ENCODE measurements around the gene MFSD1. TPM values are rescaled to one million over a fixed set of nuclear protein-coding genes. Genes with fewer than 3 reads are reported as not detected.

The MFSD1 gene
- total and polyA plus RNA-seq, 2 of the 13 experiments (the other 11 are each of a cell fraction or from before 2014, with no cell fraction given) = 17.3 to 37.9 TPM

GRCh38 chr3:158875700-158876099 is 73.8 kb downstream of the MFSD1 start:
- H3K4me2 ChIP-seq (ENCODE audit: low read depth, low read length) = no peak overlapping the region
- intact Hi-C loops (cut with micrococcal nuclease; ENCODE audit: unreplicated experiment) (no loop called here), in situ Hi-C loops (cut with HindIII; ENCODE audit: extremely low pct_ligation_motif_present, low pct_unique_long_range_greater_than_20kb) (no loop called here)
- H3K9ac ChIP-seq (ENCODE audit: insufficient read depth, low read depth, low read length) = no peak overlapping the region
- no peak overlapping the region for H2AFZ ChIP-seq (ENCODE audit: low read length)
- no peaks in the 10 kb centered on the region for H3K36me3 ChIP-seq (replicated peaks in 1 of 2; ENCODE audit: control insufficient read depth in 1 of 2, insufficient read depth in 2 of 2, low read length in 2 of 2)
- ChIA-PET CTCF (ENCODE audit: low intra/inter-chr PET ratio, low total read pairs) (no interaction called here), POLR2A (no interaction called here)
- H3K4me3 ChIP-seq (replicated peaks in 1 of 3; ENCODE audit: insufficient read depth in 1 of 3, low read depth in 2 of 3, low read length in 3 of 3) = no peak overlapping the region
- ATAC-seq = no peak
- TF ChIP-seq POGZ (CRISPR knock-in tag; IDR thresholded peaks at IDR 0.05) (no peak), BORCS8-MEF2B (CRISPR knock-in tag; IDR thresholded peaks at IDR 0.05) (no peak), ZNF441 (CRISPR knock-in tag; IDR thresholded peaks at IDR 0.05; ENCODE audit: borderline replicate concordance) (no peak), IKZF1 (IDR thresholded peaks at IDR 0.05) (no peak)
- H3K27me3 ChIP-seq (ENCODE audit: control insufficient read depth in 1 of 2, insufficient read depth in 2 of 2, low read length in 2 of 2) = no peaks in the 10 kb centered on the region
- no peak for FAIRE-seq
- H3K4me1 ChIP-seq (ENCODE audit: insufficient read depth, low read length) = no peaks in the 10 kb centered on the region
- no peak for DNase-seq (ENCODE audit: low spot score)
- no peak overlapping the region for H3K27ac ChIP-seq (ENCODE audit: extremely low read length, insufficient read depth, low read length)
- no peaks in the 10 kb centered on the region for H4K20me1 ChIP-seq (ENCODE audit: insufficient read depth, low read length)
- H3K79me2 ChIP-seq (ENCODE audit: insufficient read depth, low read length) = no peaks in the 10 kb centered on the region
- no TSS peak for BruUV-seq (replicated peaks)
- no peaks in the 10 kb centered on the region for H3K9me3 ChIP-seq (ENCODE audit: low read length)

Other genes starting within 250 kb of the MFSD1 start
- gene MLF1, start 230.9 kb upstream of the MFSD1 start, total RNA-seq (2016; rRNA removed; fragmentation: Illumina TruSeq; extraction: Trizol) = 1.0 and 1.9 TPM in 2 replicates
- 0.88 and 1.1 TPM in 2 replicates for gene MLF1, start 230.9 kb upstream of the MFSD1 start, polyA plus RNA-seq (2011; rRNA removed)
- 37.8 and 59.0 TPM in 2 replicates for gene GFM1, start 157.5 kb upstream of the MFSD1 start, total RNA-seq (2016; rRNA removed; fragmentation: Illumina TruSeq; extraction: Trizol)
- 9.6 and 10.5 TPM in 2 replicates for gene GFM1, start 157.5 kb upstream of the MFSD1 start, polyA plus RNA-seq (2011; rRNA removed)
- gene LXN, start 129.4 kb upstream of the MFSD1 start, total RNA-seq (2016; rRNA removed; fragmentation: Illumina TruSeq; extraction: Trizol) = not detected in 2 replicates
- not detected in 2 replicates for gene LXN, start 129.4 kb upstream of the MFSD1 start, polyA plus RNA-seq (2011; rRNA removed)
- gene RARRES1, start 69.6 kb upstream of the MFSD1 start, total RNA-seq (2016; rRNA removed; fragmentation: Illumina TruSeq; extraction: Trizol) = not detected in 2 replicates
- not detected in 2 replicates for gene RARRES1, start 69.6 kb upstream of the MFSD1 start, polyA plus RNA-seq (2011; rRNA removed)

All from HepG2 (cell line).